Neural progenitor cell (in vitro differentiated cells): ENCODE data around the gene ZNF641. TPM values are rescaled to one million over a fixed set of nuclear protein-coding genes. Genes with fewer than 3 reads are reported as not detected.

Source experiments
- DNase-seq: peaks from one replicate; pipeline ENCODE4 v3.0.0-alpha.2; 2016; ENCODE audit warnings: low spot score
- H2AFZ ChIP-seq: fragments of 200-600 bp; sonication (generic); replicated peaks from 2 replicates; pipeline ENCODE4 v1.6.1; 2016; ENCODE audit warnings: antibody characterized with exemption
- H3F3A ChIP-seq: fragments of 200-600 bp; sonication (generic); 2 replicates; pipeline ENCODE4 v1.6.1; 2016; ENCODE audit warnings: antibody characterized with exemption, low read depth
- H3K27ac ChIP-seq: fragments of 200-600 bp; sonication (generic); 2 replicates; pipeline ENCODE4 v1.5.1; 2016; ENCODE audit warnings: mild to moderate bottlenecking
- H3K27me3 ChIP-seq: fragments of 200-600 bp; sonication (generic); 2 replicates; pipeline ENCODE4 v1.6.1; 2016; ENCODE audit warnings: mild to moderate bottlenecking, moderate library complexity
- H3K36me3 ChIP-seq: fragments of 200-600 bp; sonication (generic); 2 replicates; pipeline ENCODE4 v1.5.1; 2016
- H3K4me1 ChIP-seq: fragments of 200-600 bp; sonication (generic); 2 replicates; pipeline ENCODE4 v1.6.1; 2016; ENCODE audit warnings: mixed run types
- H3K4me2 ChIP-seq: fragments of 200-600 bp; sonication (generic); 2 replicates; pipeline ENCODE4 v1.6.1; 2016
- H3K4me3 ChIP-seq: fragments of 200-600 bp; sonication (generic); 2 replicates; pipeline ENCODE4 v1.5.1; 2016
- H3K79me2 ChIP-seq: fragments of 200-600 bp; sonication (generic); 2 replicates; pipeline ENCODE4 v1.6.1; 2016; ENCODE audit warnings: low read depth
- H3K9ac ChIP-seq: fragments of 200-600 bp; sonication (generic); 2 replicates; pipeline ENCODE4 v1.6.1; 2016
- H3K9me3 ChIP-seq: fragments of 200-600 bp; sonication (generic); 2 replicates; pipeline ENCODE4 v1.5.1; 2016; ENCODE audit warnings: low read depth
- H4K20me1 ChIP-seq: fragments of 200-600 bp; sonication (generic); 2 replicates; pipeline ENCODE4 v1.6.1; 2016; ENCODE audit warnings: low read depth
- H3K27ac Mint-ChIP-seq: 3 replicates; pipeline ENCODE4 v1.8.0; 2021; ENCODE audit warnings: mixed read lengths
- H3K27me3 Mint-ChIP-seq: 2 replicates; pipeline ENCODE4 v1.8.0; 2022; ENCODE audit warnings: low read depth, mild to moderate bottlenecking, inconsistent platforms, moderate library complexity, mixed read lengths; ENCODE audit not compliant: insufficient read depth
- H3K36me3 Mint-ChIP-seq: 3 replicates; pipeline ENCODE4 v1.8.0; 2021; ENCODE audit warnings: mixed read lengths
- H3K4me1 Mint-ChIP-seq: 3 replicates; pipeline ENCODE4 v1.8.0; 2021; ENCODE audit warnings: mixed read lengths
- H3K4me3 Mint-ChIP-seq: 3 replicates; pipeline ENCODE4 v1.8.0; 2021; ENCODE audit warnings: mild to moderate bottlenecking, moderate library complexity, mixed read lengths
- H3K9me3 Mint-ChIP-seq: 3 replicates; pipeline ENCODE4 v1.8.0; 2020; ENCODE audit warnings: mixed read lengths
- EZH2 ChIP-seq: fragments of 200-600 bp; sonication (generic); IDR thresholded peaks from 2 replicates; pipeline ENCODE4 v1.6.1; 2017; ENCODE audit warnings: antibody characterized with exemption, mild to moderate bottlenecking, moderate library complexity
- EZH2phosphoT487 ChIP-seq: fragments of 200-600 bp; sonication (generic); IDR thresholded peaks from 2 replicates; pipeline ENCODE4 v1.6.1; 2017; ENCODE audit warnings: antibody characterized with exemption
- total RNA-seq: library from RNA; depleted of rRNA; stranded (reverse); fragments of >200 nt; gene quantifications from 2 replicates; pipeline ENCODE4 v1.2.3, GENCODE V29; 2015; ENCODE audit warnings: low replicate concordance
- TF ChIP-seq, protein P1 (sequence below): fragments of 200-600 bp; sonication (generic); IDR thresholded peaks from 2 replicates; pipeline ENCODE4 v1.5.1; 2017; ENCODE audit warnings: antibody characterized with exemption, mild to moderate bottlenecking

ZNF641 gene
- total RNA-seq, 1 donor from 2014 or later, result 21.7 TPM

DNA sequence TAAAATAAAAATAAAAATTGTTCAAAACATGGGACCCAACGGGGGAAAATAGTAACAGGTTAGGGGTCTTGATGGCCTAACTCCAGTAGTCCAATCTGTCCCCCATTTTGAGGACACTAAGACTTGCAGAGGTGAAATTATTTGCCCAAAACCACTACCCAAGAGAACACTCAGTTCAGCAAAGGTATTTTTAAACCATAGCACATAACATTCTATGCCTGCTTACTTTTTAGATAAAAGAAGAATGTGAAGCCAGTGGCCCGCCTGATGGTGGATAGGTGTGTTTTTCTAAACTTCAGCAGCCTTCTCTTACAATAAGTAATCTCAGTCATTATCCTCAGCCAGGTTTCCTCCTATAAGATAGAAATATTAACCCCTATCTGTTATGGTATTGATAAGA, 45.5 kb downstream of the ZNF641 start:
- H3K27ac ChIP-seq, result no peak overlapping the region
- no peaks in the 10 kb centered on the region for H3K27me3 ChIP-seq
- H4K20me1 ChIP-seq, result no peaks in the 10 kb centered on the region
- no peaks in the 10 kb centered on the region for H3K79me2 ChIP-seq
- H3K9ac ChIP-seq, result no peak overlapping the region
- no peaks in the 10 kb centered on the region for H3K36me3 ChIP-seq
- H3K4me3 ChIP-seq, result no peak overlapping the region
- H3K27me3 Mint-ChIP-seq, result peaks cover 4% of the 10 kb centered on the region
- no peaks in the 10 kb centered on the region for H3K9me3 Mint-ChIP-seq
- no peak for DNase-seq
- no peak overlapping the region for H2AFZ ChIP-seq
- TF ChIP-seq, protein P1, sequence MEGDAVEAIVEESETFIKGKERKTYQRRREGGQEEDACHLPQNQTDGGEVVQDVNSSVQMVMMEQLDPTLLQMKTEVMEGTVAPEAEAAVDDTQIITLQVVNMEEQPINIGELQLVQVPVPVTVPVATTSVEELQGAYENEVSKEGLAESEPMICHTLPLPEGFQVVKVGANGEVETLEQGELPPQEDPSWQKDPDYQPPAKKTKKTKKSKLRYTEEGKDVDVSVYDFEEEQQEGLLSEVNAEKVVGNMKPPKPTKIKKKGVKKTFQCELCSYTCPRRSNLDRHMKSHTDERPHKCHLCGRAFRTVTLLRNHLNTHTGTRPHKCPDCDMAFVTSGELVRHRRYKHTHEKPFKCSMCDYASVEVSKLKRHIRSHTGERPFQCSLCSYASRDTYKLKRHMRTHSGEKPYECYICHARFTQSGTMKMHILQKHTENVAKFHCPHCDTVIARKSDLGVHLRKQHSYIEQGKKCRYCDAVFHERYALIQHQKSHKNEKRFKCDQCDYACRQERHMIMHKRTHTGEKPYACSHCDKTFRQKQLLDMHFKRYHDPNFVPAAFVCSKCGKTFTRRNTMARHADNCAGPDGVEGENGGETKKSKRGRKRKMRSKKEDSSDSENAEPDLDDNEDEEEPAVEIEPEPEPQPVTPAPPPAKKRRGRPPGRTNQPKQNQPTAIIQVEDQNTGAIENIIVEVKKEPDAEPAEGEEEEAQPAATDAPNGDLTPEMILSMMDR, result no peak
- TF ChIP-seq EZH2phosphoT487 (no peak), EZH2 (no peak)
- H3F3A ChIP-seq, result no peaks in the 10 kb centered on the region
- no peak overlapping the region for H3K4me2 ChIP-seq
- H3K27ac Mint-ChIP-seq, result no peak overlapping the region
- no peaks in the 10 kb centered on the region for H3K9me3 ChIP-seq
- no peak overlapping the region for H3K4me3 Mint-ChIP-seq
- H3K36me3 Mint-ChIP-seq, result no peaks in the 10 kb centered on the region
- H3K4me1 ChIP-seq, result no peaks in the 10 kb centered on the region
- no peaks in the 10 kb centered on the region for H3K4me1 Mint-ChIP-seq

DNA sequence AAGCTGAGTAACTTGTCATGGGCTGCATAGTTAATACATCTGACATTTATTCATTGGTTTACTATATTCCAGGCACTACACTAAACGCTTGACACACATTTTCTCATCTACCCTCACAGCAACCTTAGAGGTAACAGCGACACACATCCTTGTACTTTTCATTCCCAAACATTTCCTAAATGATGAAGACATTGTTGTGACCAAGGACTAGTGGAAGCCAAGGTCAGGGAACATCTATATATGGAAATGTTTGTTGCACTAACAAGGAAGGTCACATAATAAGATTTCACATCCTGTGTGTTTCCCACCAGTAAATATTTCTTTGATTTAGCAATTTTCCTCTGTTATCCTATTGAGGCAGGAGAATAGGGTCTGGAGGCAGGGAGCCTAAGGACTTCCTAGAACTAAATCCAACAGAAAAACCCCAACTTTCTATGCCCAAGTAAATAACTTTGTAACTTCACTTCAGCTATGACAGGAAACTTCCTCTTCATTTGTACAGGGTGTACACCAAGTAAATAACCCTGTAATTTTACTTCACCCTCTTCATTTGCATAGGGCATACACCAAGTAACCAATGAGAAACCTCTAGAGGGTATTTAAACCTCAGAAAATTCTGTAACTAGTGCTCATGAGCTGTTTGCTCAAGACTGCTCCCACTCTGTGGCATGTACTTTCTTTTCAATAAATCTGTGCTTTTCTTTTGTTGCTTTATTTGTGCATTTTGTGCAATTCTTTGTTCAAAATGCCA, 48.4 kb downstream of the ZNF641 start:
- no peak for DNase-seq
- Histone ChIP-seq H3K9me3 (no peaks in the 10 kb centered on the region), H3K36me3 (no peaks in the 10 kb centered on the region), H3K4me1 (no peaks in the 10 kb centered on the region), H3K4me3 (no peak overlapping the region), H3K79me2 (no peaks in the 10 kb centered on the region), H3K27ac (no peak overlapping the region), H3F3A (no peaks in the 10 kb centered on the region), H4K20me1 (no peaks in the 10 kb centered on the region), H3K4me2 (no peak overlapping the region), H3K27me3 (peaks cover 6% of the 10 kb centered on the region), H2AFZ (no peak overlapping the region), H3K9ac (no peak overlapping the region)
- H3K4me3 Mint-ChIP-seq, result no peak overlapping the region
- no peak overlapping the region for H3K27ac Mint-ChIP-seq
- H3K36me3 Mint-ChIP-seq, result no peaks in the 10 kb centered on the region
- peaks cover under 1% of the 10 kb centered on the region for H3K4me1 Mint-ChIP-seq
- H3K27me3 Mint-ChIP-seq, result peaks cover 2% of the 10 kb centered on the region
- no peaks in the 10 kb centered on the region for H3K9me3 Mint-ChIP-seq
- TF ChIP-seq EZH2, result no peak
- TF ChIP-seq, protein P1, result no peak
- no peak for TF ChIP-seq EZH2phosphoT487

DNA sequence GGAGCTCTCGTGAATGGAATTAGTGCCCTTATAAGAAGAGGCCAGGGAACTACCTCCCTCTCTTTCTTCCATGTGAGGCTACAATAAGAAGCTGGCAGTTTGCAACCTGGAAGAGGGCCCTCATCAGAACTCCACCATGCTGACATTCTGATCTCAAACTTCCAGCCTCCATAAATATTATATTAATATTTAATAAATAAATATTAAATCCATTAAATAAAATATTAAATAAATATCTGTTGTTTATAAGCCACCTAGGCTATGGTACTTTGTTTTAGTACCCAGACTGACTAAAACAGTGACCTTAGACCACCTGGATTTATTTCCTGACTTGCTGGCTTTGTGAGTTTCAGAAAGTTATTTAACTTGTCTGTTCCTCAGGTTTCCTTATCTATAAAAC, 49.9 kb downstream of the ZNF641 start:
- Mint-ChIP-seq H3K4me3 (no peak overlapping the region), H3K9me3 (no peaks in the 10 kb centered on the region), H3K4me1 (peaks cover 13% of the 10 kb centered on the region), H3K27me3 (no peaks in the 10 kb centered on the region), H3K27ac (no peak overlapping the region), H3K36me3 (peaks cover 2% of the 10 kb centered on the region)
- no peak overlapping the region for H2AFZ ChIP-seq
- TF ChIP-seq EZH2phosphoT487, result no peak
- TF ChIP-seq, protein P1, result no peak
- no peak for TF ChIP-seq EZH2
- H3K27ac ChIP-seq, result no peak overlapping the region
- no peak overlapping the region for H3K9ac ChIP-seq
- DNase-seq, result no peak
- H3K4me1 ChIP-seq, result no peaks in the 10 kb centered on the region
- H3K36me3 ChIP-seq, result no peaks in the 10 kb centered on the region
- H3F3A ChIP-seq, result no peaks in the 10 kb centered on the region
- no peaks in the 10 kb centered on the region for H3K79me2 ChIP-seq
- peaks cover 9% of the 10 kb centered on the region for H3K27me3 ChIP-seq
- H3K4me2 ChIP-seq, result no peak overlapping the region
- no peak overlapping the region for H3K4me3 ChIP-seq
- no peaks in the 10 kb centered on the region for H4K20me1 ChIP-seq
- no peaks in the 10 kb centered on the region for H3K9me3 ChIP-seq
